Activated CD8-positive, alpha-beta memory T cell treated with anti-CD3 and anti-CD28 coated beads for 36 hours (primary cell): ENCODE data around the gene KIF16B. TPM values are rescaled to one million over a fixed set of nuclear protein-coding genes. Genes with fewer than 3 reads are reported as not detected.

ENCODE experiments used
- CTCF ChIA-PET: fragments of 350-600 bp; sonication (Branson Sonifier 250); formaldehyde crosslinking; loops from one replicate; lab custom pipeline; 2021; ENCODE audit warnings: antibody characterized with exemption; lab: Charles Lee
- POLR2A ChIA-PET: fragments of 350-600 bp; sonication (Branson Sonifier 250); formaldehyde crosslinking; loops from one replicate; lab custom pipeline; 2021; ENCODE audit warnings: antibody characterized with exemption; lab: Charles Lee
- total RNA-seq, 2 experiments: library from RNA; stranded (reverse); gene quantifications; one replicate each; pipeline ENCODE4 v1.2.3, GENCODE V29; 2021

The KIF16B gene
- total RNA-seq, 2 experiments from 2014 or later, result 3.2 TPM

DNA sequence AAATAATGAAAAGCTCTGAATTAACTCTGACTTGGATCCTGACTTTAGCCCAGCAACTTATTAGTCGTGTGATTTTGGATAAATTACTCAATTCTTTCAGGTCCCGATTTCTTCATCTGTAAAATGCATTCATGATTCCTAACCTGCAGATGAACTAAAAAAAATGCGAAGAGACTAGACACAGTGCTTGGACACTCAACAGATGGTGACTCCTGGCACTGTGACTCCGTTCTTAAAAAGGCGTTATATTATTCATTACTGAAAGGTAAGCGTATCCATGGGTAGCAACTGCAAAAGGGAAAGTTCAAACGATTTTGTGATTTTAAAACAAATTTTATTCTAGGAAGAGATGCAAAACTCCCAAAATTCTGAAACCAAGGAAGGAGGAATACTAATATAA, 226.3 kb downstream of the KIF16B start:
- ChIA-PET POLR2A (no interaction called here), CTCF (no interaction called here)

GRCh38 chr20:16337707-16338106, 235.5 kb downstream of the KIF16B start:
- POLR2A ChIA-PET, result no interaction called here
- CTCF ChIA-PET, result no interaction called here

DNA sequence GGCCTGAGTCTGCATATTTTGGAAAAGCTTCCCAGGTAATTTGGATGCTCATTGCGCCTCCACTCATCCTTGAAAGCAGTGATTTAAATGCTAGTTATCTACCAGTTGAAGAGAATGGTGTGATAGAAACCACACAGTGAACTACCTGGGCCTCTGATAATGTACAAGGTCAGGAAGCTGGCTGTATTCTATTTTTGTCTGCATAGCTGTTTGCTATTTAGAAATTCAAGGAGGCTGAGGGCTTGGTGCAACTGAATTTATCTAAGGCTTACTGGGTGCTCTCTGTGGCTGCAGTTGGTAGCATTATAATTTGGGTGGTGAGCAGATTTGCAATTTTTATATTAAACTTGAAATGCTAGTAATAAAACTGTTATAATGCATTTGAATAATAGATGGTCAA, 245.6 kb downstream of the KIF16B start:
- POLR2A ChIA-PET, result no interaction called here
- CTCF ChIA-PET, result no interaction called here

- CTCF ChIA-PET, result no interaction called here
- POLR2A ChIA-PET, result no interaction called here
Measured at GRCh38 chr20:16321291-16321690, 252.0 kb downstream of the KIF16B start.

GRCh38 chr20:16317445-16318362, 255.5 kb downstream of the KIF16B start:
- ChIA-PET CTCF (no interaction called here), POLR2A (no interaction called here)

DNA sequence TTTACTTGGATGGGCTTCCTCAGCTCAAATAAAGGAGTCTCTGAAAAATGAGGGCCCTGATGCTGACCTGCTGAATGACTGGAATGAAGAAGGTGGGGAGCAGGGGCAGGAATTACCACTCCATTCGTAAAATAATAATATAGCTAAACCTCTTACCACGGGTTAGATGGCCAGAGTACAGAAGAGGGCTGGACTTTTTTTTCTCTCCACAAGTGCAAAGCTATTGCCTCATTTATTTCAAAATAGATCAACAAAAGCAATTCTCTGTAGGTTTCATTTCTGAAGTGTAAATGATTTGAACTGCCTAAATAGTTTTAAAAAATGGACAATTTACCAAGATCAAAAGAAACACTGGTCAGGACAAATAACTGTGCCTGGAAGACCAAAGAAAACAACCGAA, 256.7 kb downstream of the KIF16B start:
- POLR2A ChIA-PET, result no interaction called here
- CTCF ChIA-PET, result no interaction called here

DNA sequence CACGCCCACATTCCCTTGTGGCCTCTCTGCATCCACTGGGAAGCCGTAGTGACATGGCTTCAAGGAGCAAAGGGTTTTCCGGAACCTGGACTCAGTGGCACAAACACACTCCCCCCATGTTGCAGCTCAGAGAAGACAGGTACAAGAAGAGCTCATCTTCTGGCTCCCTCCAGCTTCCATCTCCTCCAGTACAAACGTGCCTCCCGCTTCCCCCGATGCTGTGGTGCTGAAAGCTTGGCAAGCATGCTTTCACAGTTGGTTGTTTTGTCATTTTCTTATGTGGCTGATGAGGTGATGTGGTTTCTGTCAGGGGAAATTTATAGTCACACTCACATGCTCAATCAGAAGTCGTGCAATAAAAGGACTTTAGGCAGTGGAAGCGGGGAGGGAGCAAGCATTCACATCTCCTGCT, 258.5 kb downstream of the KIF16B start:
- ChIA-PET CTCF (no interaction called here), POLR2A (no interaction called here)

DNA sequence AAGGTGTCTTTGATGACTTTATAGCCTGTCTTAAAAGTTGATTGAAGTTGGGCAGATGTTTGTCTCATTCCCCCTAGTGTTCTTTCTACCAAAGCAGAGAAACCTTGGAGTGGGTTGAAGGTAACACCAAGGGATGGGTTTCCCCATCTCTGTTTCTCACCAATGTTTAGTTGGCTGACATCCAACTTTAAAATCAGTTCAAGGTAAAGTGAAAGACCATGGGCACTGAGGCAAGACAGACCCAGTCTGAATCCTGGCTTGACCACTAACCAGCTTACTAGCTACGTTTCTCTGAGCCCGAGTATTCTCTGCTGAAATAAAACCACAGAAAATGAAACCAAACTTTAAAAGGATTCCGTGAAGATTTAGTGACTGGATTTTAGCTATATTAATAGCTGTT, 258.9 kb downstream of the KIF16B start:
- ChIA-PET CTCF (no interaction called here), POLR2A (no interaction called here)

GRCh38 chr20:16313917-16314316, 259.3 kb downstream of the KIF16B start:
- ChIA-PET POLR2A (no interaction called here), CTCF (no interaction called here)

DNA sequence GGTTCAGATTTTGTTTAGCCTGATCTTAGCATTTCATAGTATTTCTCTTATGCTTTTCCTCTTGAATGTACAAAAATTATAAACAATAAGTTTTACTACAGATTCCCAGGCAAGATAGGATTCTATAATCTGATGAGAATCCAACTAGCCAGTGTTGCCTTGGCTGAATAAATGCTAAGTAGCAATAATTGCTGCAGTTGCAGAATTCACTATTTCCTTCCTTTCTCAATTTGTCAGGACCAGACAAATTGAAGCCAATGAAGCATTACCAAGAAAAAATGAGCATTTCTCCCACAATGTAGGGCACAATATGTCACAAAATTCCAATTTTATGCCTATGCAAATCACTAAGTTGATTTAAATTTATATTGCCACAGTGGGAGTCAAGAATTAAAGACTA, 260.2 kb downstream of the KIF16B start:
- POLR2A ChIA-PET, result no interaction called here
- CTCF ChIA-PET, result no interaction called here

GRCh38 chr20:16311756-16312155, 261.5 kb downstream of the KIF16B start:
- ChIA-PET POLR2A (no interaction called here), CTCF (no interaction called here)

GRCh38 chr20:16308754-16309153, 264.5 kb downstream of the KIF16B start:
- POLR2A ChIA-PET, result no interaction called here
- CTCF ChIA-PET, result no interaction called here

- CTCF ChIA-PET, result no interaction called here
Measured at GRCh38 chr20:16302818-16303217, 270.4 kb downstream of the KIF16B start.

DNA sequence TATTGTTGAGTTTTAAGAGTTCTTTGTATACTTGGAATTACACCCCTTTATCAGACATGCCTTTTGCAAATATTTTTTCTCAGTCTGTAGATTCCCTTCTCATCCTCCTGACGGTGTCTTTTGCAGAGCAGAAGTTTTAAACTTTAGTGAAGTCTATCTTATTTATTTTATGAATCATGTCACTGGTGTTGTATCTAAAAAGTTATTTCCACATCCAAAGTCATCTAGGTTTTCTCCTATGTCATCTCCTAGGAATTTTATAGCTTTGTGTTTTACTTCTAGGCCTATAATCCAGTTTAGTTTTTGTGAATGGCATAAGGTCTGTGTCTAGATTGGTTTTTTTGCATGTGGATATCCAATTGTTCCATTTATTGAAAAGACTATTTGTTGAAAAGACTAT, 271.3 kb downstream of the KIF16B start:
- POLR2A ChIA-PET, result no interaction called here

More at GRCh38 chr20:16302818-16303217, 270.4 kb downstream of the KIF16B start:
- POLR2A ChIA-PET, result no interaction called here

DNA sequence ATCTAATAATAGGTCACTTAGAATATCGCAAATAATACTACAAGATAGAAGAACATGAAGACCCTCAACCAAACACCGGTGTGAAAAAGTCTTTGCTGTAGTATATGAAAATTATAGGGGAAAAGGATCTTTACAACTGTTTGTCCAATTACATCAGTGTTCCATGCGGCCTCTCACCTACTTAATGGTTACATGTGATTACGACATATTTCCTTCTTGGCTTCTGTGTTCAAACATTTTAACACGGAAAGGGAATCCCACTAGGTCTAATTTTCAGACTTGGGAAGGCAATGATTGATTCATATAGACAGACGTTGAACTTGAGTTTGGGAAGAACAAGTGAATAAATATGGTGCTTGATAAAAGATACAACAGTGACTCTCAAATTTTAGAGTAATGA, 273.4 kb downstream of the KIF16B start:
- ChIA-PET CTCF (no interaction called here), POLR2A (no interaction called here)

More for the DNA sequence above, 271.3 kb downstream of the KIF16B start:
- CTCF ChIA-PET, result no interaction called here

- CTCF ChIA-PET, result no interaction called here
- POLR2A ChIA-PET, result no interaction called here
Measured at GRCh38 chr20:16296931-16297330, 276.3 kb downstream of the KIF16B start.

DNA sequence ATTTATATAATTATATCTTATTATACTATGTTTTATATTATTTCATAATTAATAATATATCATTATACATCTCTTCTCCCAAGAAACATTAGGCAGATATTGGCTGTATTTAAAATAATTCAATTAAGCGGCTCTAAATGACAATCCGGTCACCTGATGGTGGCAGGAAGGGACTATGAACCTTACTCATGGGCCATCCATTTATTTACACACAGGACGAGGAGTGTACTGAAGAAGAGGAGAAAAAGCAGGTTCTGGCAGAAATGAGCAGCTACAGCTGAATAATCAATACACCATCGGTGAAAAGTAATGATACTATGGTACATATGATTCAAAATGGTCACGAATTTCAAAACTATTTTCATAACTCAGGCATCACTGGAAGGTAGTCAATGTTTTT, 277.7 kb downstream of the KIF16B start:
- CTCF ChIA-PET, result no interaction called here
- POLR2A ChIA-PET, result no interaction called here

- CTCF ChIA-PET, result no interaction called here
- POLR2A ChIA-PET, result no interaction called here
Measured at GRCh38 chr20:16293590-16293989, 279.7 kb downstream of the KIF16B start.

- ChIA-PET POLR2A (no interaction called here), CTCF (no interaction called here)
Measured at GRCh38 chr20:16292226-16292880, 280.9 kb downstream of the KIF16B start.

GRCh38 chr20:16290358-16290757, 282.9 kb downstream of the KIF16B start:
- ChIA-PET POLR2A (no interaction called here), CTCF (no interaction called here)

GRCh38 chr20:16287776-16288175, 285.5 kb downstream of the KIF16B start:
- ChIA-PET CTCF (no interaction called here), POLR2A (no interaction called here)
